GM21619 (cell line): ENCODE data around the gene PHKA1.
"Not testable (repeated sequence)": the region's sequence is repeated elsewhere in the genome, so short reads cannot be mapped to it uniquely, and the experiment has no call there.

ENCODE experiments used
- ATAC-seq: cut with Tn5 transposase; IDR thresholded peaks from one replicate; pipeline ENCODE4 v1.9.1; 2021; ENCODE audit not compliant: unreplicated experiment

PHKA1 gene

GRCh38 chrX:72573158-72573511 lies 141.0 kb downstream of the PHKA1 start:
- peak; percentile 24 for ATAC-seq

DNA sequence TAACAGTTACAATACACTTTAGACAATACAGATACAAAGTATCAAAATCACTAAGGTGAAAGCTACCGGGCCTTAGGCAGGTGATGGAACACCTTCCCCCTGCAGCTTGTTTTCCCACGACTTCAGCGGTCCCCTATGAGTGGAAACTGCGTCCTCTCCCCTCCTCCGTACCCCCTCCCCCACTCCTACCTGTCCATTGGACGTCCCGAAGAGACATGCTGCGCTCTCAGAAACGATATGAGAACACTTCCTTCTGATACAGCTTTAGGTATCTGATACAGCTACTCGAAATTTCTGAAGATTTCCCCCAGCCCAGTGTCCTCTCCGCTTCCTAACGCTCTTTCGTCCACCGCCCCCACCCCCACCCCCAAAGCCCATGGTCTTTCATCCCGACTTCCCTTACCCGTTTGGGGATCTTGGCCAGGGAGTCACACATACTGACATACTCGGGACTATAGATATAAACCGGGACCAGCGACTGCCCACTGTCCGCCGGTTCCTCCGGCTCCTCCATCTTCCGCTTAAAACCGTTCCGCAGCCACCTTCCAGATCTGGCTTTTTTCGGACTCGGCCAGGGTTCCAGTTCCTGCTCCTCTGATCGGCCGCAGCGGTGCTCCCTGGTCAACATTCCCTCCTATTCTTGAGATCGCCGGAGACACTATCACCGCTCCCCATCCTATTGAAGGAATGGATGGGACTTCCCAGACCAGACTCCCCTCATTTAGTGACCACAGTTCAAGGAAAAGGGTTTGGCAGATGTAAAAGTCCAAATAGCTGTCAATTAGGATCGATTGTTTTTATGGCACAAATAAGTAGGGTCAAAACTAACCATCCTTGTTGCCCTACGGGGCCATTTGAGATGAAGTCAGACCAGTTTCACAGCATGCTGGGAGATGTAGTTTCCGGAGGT lies 141.6 kb downstream of the PHKA1 start, which contains the start of gene HDAC8:
Gene HDAC8, minus strand, starts transcription at position 596 of the 910 bp plus-strand sequence. Its CDS starts 82 bp downstream, at position 514.
- peak; percentile 98 for ATAC-seq

GRCh38 chrX:72569786-72570185 lies 144.3 kb downstream of the PHKA1 start:
- ATAC-seq = no peak

DNA sequence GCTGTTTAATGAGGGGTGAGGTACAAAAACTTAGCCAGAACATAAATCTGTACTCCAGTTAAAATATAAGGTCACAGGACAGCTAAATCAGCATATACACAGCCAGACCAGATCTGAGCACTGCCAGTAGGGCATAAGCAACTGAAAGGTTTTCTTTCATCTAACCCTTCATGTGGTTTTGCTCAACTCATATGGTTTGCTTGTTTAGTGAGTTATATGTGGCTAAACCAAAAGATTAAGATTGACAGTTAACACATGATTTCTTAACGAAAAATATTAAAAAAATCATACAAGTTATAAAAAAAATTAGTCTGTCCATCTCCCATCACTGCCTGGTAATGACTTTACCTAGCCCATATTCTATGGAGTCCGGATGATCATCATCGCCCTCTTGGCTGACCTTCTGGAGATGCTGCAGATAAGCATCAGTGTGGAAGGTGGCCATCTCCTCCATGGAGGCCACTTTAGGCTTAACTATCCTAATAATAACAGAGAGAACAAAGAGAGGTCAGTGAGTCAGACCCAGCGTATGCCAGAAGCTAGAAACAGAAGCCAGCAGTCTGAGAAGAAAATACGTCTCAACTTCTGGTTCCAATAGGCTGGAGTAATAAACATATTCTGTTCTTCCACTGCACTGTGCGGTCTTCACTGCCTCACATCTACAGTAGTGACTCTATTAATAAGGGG lies 145.6 kb downstream of the PHKA1 start:
- no peak for ATAC-seq

GRCh38 chrX:72566448-72566847 lies 147.7 kb downstream of the PHKA1 start:
- no peak for ATAC-seq

DNA sequence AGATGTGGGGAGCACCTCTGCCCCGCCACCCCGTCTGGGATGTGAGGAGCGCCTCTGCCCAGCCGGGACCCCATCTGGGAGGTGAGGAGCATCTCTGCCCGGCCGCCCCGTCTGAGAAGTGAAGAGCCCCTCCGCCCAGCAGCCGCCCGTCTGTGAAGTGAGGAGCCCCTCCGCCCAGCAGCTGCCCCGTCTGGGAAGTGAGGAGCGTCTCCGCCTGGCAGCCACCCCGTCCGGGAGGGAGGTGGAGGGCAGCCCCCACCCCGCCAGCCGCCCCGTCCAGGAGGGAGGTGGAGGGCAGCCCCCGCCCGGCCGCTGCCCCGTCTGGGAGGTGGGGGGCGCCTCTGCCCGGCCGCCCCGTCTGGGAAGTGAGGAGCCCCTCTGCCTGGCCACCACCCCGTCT lies 154.5 kb downstream of the PHKA1 start:
- ATAC-seq = not testable (repeated sequence)

- no peak for ATAC-seq
Observed at GRCh38 chrX:72554448-72555140, 159.5 kb downstream of the PHKA1 start.

DNA sequence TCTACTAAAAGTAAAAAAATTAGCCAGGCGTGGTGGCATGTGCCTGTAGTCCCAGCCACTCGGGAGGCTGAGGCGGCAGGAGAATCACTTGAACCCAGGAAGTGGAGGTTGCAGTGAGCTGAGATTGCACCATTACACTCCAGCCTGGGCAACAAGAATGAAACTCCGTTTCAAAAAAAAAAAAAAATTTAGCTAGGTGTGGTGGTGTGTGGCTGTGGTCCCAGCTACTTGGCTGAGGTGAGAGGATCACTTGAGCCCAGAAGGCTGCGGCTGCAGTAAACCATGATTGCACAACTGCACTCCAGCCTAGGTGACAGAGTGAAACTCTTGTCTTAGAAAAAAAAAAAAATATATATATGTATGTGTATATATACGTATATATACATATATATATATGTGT lies 161.7 kb downstream of the PHKA1 start:
- ATAC-seq = not testable (repeated sequence)

DNA sequence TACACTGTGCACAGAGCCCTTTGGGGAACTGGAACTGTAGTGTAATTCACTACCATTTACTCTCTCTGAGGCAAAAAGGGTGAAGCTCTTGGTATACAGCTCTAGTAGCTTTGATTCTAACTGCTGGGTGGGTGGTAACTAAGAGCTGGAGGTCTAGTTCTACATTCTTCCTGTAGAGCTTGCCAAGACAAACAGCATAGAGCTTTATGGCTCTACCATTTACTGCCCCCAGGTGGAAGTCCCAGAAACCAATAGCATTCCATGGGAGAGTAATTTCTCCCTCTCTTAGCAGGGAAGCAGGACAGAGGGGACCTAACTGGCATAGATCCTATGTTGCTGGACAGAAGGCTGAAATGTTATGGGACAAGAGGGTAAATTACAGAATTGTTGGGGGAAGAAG lies 168.1 kb downstream of the PHKA1 start:
- no peak for ATAC-seq

GRCh38 chrX:72540318-72540717 lies 173.8 kb downstream of the PHKA1 start:
- no peak for ATAC-seq

GRCh38 chrX:72539822-72540221 lies 174.3 kb downstream of the PHKA1 start:
- no peak for ATAC-seq

DNA sequence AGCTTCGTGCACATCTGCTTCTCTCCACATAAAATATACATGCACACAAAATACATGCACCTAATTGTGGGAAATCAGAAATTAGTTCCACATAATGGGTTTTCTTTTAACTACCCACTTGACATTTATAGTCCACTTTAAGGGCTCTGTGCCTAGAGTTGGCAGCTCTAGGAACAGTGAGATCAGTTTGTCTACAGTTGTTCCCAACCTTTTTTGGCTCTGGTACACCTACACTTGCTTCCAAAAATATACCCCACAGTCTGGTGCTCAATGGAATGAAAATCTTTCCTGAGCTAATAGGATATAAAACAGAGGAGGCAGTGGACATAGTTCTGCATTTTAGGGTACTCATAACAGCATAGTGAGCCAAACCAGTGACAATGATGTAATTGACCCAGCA lies 177.6 kb downstream of the PHKA1 start:
- ATAC-seq = no peak

DNA sequence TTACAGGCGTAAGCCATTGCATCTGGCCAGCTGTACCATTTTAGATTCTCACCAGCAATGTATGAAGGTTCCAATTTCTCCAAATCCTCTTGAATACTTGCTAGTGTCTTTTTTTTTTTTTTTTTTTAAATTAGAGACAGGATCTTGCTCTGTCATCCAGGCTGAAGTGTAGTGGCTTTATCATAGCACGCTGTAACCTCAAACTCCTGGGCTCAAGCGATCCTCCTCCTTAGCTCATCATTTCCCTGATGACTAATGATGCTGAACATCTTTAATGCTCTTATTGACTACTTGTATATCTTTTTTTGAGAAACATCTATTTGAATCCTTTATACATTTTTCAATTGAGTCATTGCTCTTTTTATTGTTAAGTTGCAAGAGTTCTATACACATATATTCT lies 181.7 kb downstream of the PHKA1 start:
- no peak for ATAC-seq
